Inferior parietal cortex (tissue), 1 donor: Measurements from ENCODE around the gene KLHDC8A.

Source experiments
- DNase-seq: peaks from one replicate; pipeline ENCODE4 v3.0.0-alpha.2; 2016; ENCODE audit errors: extremely low spot score

Gene KLHDC8A

GRCh38 chr1:205319081-205320018, 37.4 kb downstream of the KLHDC8A start:
- no peak for DNase-seq

- DNase-seq: no peak
These were observed 38.3 kb downstream of the KLHDC8A start for GRCh38 chr1:205318231-205318991.

DNA sequence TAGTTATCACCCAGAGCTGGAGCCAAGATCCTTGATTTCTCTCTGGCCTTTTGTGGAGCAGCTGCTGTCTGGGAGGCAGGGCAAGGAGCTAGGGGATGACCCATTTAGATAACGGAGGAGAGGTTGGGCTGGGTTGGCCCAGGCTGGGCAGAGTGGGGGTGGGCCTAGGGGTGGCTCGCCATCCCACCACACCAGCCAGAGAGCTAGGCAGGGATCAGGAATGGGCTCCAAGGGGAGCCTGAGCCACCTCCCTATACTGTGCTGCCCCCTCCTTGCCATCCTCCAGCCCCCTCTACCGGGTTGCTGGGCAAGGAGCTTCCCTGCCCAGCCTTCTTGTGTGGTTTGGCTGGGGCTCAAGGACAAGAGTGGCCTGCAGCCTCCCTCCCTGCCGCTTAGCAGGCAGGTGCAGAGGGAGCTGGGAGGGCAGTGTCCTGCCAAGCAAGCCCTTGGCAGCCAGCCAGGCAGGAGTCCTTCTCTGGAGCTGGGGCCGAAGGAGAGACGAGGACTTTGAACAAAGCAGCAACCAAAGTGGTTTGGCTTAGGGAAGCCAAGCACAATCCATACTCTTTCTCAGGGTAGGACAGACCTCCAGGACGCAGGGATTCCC, 39.3 kb downstream of the KLHDC8A start:
- no peak for DNase-seq

DNA sequence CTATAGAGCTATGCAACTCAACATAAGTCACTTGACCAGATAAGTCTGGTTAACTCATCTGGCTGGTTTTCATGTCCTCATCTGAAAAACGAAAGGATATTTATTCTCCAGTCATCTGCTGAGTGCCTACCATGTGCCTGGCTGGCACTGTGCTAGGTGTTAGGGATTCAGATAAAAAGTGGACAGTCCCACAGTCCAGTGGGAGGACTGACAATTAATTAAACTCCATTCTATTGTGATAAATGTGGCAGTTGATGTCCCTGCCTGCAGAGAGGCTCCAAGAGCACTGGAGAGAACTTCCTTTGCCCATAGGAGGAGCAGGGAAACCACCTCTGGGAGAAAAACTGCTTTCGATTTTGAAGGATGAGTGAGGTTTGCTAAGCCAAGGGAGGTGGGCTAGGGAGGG, 40.6 kb downstream of the KLHDC8A start:
- DNase-seq: no peak

- no peak for DNase-seq
These were observed 41.6 kb downstream of the KLHDC8A start for GRCh38 chr1:205315008-205315618.

- no peak for DNase-seq
These were observed 43.0 kb downstream of the KLHDC8A start for GRCh38 chr1:205313563-205314308.

GRCh38 chr1:205312866-205313562, 43.7 kb downstream of the KLHDC8A start:
- no peak for DNase-seq

DNA sequence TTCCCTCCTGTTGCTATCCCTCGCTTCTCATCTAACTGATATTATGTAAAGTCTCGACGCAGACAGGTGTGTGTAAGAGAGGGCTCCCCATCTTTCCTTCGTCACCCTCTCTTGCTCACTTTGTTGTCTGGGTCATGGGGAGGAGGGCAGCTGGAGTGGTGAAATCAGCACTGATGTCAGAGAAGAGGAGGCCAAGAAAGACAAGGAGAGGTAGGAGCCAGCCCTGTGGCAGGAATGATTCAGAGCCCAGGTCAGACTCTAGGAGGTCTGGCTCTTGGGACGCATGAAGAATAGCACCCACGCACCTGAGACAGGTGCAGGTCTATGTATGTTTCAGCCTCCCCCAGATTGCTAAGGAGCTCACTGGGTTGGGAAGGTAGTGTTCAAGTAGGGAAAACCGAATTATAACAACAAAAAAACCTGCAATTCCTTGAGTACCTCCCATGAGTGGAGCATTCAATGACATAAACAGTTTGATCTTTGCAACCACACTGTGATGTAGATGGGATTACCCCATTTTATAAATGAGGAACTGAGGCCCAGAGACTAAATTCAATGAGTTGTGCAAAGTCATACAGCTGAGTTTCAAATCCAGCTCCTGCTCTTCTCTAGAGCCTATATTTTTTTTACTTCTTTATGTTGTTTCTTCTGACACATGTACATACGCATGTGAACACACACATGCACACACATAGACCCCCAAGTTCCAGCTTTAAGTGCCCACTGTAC, 45.6 kb downstream of the KLHDC8A start:
- DNase-seq: no peak

DNA sequence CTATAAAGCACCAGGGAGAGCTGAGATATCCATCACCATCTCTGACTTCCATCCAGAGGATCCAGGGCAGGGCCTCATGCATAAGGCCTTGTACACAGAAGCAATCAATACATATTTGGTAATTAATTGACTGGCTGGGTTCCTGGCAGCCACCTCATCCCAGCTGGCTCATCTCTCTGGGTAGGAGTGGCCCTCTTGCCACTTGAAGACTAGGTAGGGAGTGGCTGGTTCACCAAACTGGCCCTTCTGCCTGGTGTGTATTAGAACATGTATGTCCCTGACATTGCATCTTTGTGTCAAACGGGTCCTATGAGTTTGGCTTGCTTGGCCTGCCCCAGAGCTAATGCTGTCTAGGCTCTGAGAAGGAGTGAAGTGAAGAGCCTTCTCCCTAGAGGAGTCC, 47.0 kb downstream of the KLHDC8A start:
- DNase-seq: no peak

DNA sequence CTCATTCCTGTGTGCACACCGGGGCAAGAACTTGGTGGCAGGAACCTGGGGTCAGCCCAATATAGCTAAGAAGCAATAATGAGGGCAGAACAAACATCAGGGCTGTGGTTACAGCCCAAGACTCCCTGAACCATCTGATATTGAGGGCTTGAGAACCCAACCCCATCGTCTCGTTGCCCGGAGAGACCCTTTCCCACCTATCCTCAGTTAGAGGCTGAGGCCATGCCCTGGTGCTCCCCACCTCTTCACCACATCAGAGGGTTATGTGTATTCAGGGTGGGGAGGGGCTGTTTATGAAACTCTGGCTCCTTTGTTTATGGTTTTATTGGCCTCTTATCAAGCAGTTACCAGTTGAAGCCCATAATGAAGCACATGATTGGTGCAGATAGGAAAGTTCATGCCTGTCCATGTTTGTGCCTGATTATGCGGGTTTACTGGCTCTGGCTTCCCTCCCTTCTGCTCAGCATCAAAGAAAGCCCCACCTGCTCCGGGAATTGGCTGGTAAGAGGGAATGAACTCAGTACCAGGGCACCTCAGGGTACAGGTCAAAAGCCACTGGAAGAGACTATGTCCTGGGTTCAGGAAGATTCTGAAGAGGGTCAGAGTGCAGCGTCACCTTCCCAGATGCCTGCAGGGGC, 49.7 kb downstream of the KLHDC8A start:
- DNase-seq: no peak

GRCh38 chr1:205304695-205305070, 52.0 kb downstream of the KLHDC8A start:
- DNase-seq: no peak

DNA sequence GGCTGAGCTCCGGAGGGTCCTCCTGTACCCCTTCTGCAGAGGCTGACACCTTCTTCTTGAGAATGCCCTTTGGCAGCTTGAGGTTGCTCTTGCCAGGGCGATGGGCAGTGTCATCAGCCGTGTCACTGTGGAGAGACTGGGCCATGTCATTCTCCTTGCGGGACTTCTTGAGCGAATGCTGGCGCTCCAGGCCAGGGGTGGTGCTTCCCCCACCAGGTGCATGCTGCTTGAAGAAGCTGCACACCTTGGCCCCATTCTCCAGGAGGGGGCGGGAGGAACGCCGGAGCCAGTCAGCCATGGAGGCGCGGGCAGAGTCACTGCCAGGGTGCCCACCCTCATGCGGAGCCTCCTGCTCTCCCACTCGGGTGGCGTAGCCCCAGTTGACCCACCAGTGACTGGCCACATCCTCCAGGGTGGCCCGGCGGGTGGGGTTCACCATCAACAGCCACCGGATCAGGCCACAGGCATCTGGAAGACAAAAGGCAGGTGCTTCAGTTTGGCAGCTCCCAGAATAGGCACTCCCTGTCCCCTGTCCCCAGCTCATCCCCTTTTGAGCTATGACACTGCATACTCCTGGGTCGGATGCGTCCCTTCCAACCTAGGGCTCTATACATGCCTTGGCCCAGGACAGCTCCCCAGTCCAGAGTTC, 52.6 kb downstream of the KLHDC8A start:
- DNase-seq: no peak

DNA sequence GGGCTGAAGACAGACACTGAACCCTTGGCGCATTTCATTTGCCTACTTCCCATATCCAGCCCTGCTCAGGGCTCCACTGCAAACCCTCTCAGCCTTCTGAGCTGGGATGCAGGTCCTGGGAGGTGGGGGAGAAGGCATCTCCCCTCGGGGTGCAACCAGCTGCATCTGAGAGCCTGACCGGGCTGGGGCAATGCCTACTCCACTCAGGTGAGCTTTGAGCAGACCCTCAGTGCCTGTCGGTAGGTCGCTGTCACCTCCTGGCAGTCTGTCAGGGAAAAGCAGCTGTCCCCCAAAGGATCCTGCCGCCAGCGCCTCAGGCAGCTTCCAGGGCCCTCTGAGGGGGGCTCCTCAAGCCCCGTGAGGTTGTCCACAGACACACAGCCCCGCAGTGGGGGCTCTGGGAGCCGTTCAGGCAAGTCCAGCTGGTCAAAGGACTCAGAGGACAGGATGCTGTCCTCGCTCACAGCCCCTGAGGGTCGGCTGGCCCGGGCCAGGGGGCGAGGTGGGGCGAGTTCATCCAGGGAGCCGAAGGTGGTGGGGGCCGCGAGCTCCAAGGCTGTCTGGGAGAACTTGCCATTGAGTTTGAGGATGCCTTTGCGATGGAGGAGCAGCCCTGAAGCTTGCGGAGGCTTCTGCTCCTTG, 53.4 kb downstream of the KLHDC8A start:
- DNase-seq: no peak

- no peak for DNase-seq
These were observed 54.7 kb downstream of the KLHDC8A start for GRCh38 chr1:205301842-205302588.

DNA sequence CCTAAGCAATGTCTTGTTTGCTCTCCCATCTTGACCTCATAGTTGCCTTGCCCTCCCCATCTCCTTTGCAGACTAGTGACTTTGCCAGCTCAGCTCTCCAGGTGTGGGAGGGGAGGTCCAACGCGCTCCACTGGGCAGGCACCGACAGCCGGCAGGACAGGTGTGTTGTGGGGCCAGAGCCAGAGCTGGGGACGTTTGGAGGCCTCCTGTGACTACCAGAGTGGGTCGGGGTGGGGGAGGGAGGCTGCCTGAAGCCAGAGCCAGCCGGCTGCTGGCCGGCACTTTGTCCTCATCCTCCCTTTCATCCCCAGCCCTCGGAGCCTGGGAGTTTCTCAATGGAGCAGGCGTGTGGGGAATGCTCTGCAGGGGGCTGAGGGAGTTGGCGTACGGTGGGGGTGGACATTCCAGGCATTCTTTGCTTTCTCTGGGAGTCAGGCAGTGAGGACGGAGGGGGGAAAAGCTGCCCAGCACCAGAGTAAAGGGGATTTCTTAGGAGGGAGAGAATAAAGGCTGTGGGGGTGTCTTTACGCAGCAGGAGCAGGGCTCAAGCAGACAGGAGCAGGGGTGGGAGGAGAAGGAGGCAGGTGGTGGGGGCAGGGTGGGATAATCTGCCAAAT, 55.4 kb downstream of the KLHDC8A start:
- no peak for DNase-seq

- DNase-seq: no peak
These were observed 56.6 kb downstream of the KLHDC8A start for GRCh38 chr1:205300149-205300548.
